GM18499 (cell line): ENCODE data around the gene UBXN10.
"Not testable (repeated sequence)": the region's sequence is repeated elsewhere in the genome, so short reads cannot be mapped to it uniquely, and the experiment has no call there.

Source experiments
- ATAC-seq: cut with Tn5 transposase; IDR thresholded peaks from one replicate; pipeline ENCODE4 v1.9.1; 2021; ENCODE audit warnings: moderate number of reproducible peaks; ENCODE audit not compliant: insufficient read depth, unreplicated experiment

UBXN10 gene

GRCh38 chr1:20198918-20199317 is 13.0 kb downstream of the UBXN10 start:
- ATAC-seq = no peak

GRCh38 chr1:20199403-20199802 is 13.5 kb downstream of the UBXN10 start:
- ATAC-seq = no peak

- no peak for ATAC-seq
Measured at GRCh38 chr1:20199840-20200239, 13.9 kb downstream of the UBXN10 start.

GRCh38 chr1:20200966-20201365 is 15.1 kb downstream of the UBXN10 start:
- ATAC-seq = no peak

- no peak for ATAC-seq
Measured at GRCh38 chr1:20202166-20202565, 16.3 kb downstream of the UBXN10 start.

GRCh38 chr1:20207546-20207945 is 21.6 kb downstream of the UBXN10 start:
- ATAC-seq = no peak

GRCh38 chr1:20209471-20209870 is 23.6 kb downstream of the UBXN10 start:
- no peak for ATAC-seq

GRCh38 chr1:20210736-20211460 is 25.0 kb downstream of the UBXN10 start:
- no peak for ATAC-seq

- ATAC-seq = no peak
Measured at GRCh38 chr1:20211511-20211931, 25.6 kb downstream of the UBXN10 start.

- ATAC-seq = no peak
Measured at GRCh38 chr1:20212085-20212684, 26.3 kb downstream of the UBXN10 start.

- ATAC-seq = no peak
Measured at GRCh38 chr1:20212685-20213331, 26.9 kb downstream of the UBXN10 start.

GRCh38 chr1:20215716-20216115 is 29.8 kb downstream of the UBXN10 start:
- ATAC-seq = no peak

GRCh38 chr1:20216574-20216973 is 30.7 kb downstream of the UBXN10 start:
- no peak for ATAC-seq

GRCh38 chr1:20219053-20219452 is 33.2 kb downstream of the UBXN10 start:
- ATAC-seq = not testable (repeated sequence)

- ATAC-seq = no peak
Measured at GRCh38 chr1:20220036-20220435, 34.1 kb downstream of the UBXN10 start.

- no peak for ATAC-seq
Measured at GRCh38 chr1:20223106-20223505, 37.2 kb downstream of the UBXN10 start.

GRCh38 chr1:20223551-20224419 is 37.9 kb downstream of the UBXN10 start:
- ATAC-seq = no peak

- no peak for ATAC-seq
Measured at GRCh38 chr1:20224546-20224945, 38.6 kb downstream of the UBXN10 start.

- ATAC-seq = no peak
Measured at GRCh38 chr1:20227704-20228103, 41.8 kb downstream of the UBXN10 start.

- no peak for ATAC-seq
Measured at GRCh38 chr1:20228314-20228825, 42.5 kb downstream of the UBXN10 start.
